A673 (cell line): ENCODE data around the gene GRIK2. TPM values are rescaled to one million over a fixed set of nuclear protein-coding genes. Genes with fewer than 3 reads are reported as not detected.

Experiments
- BruUV-seq: library from RNA; stranded (reverse); fragments of 400-500 nt; replicated peaks from 2 replicates; lab custom pipeline; 2021; lab: Mats Ljungman, UMichigan
- CTCF ChIA-PET: fragments of 300-600 bp; sonication (Branson Sonifier 250); formaldehyde crosslinking; loops from one replicate; lab custom pipeline; 2022; ENCODE audit warnings: antibody characterized with exemption; lab: Charles Lee
- POLR2A ChIA-PET: fragments of 300-600 bp; sonication (Branson Sonifier 250); formaldehyde crosslinking; loops from one replicate; lab custom pipeline; 2022; ENCODE audit warnings: antibody characterized with exemption; ENCODE audit not compliant: low non-redundant PET; lab: Charles Lee
- DNase-seq: peaks from one replicate; pipeline ENCODE4 v3.0.0-alpha.2; 2015; ENCODE audit warnings: low spot score
- H3K27ac ChIP-seq: fragments of 200-600 bp; sonication (generic); 2 replicates; pipeline ENCODE4 v1.5.1; 2016; ENCODE audit warnings: mixed run types, low read depth, mild to moderate bottlenecking, mixed read lengths, antibody characterized with exemption, low read length; ENCODE audit not compliant: poor library complexity, severe bottlenecking
- H3K27me3 ChIP-seq: fragments of 200-600 bp; sonication (generic); replicated peaks from 2 replicates; pipeline ENCODE4 v1.6.1; 2017; ENCODE audit warnings: mixed run types, low read depth, mild to moderate bottlenecking, mixed read lengths, antibody characterized with exemption, low read length; ENCODE audit not compliant: insufficient read depth, poor library complexity
- H3K36me3 ChIP-seq: fragments of 200-600 bp; sonication (generic); 2 replicates; pipeline ENCODE4 v1.6.1; 2016; ENCODE audit warnings: mixed run types, mild to moderate bottlenecking, mixed read lengths, antibody characterized with exemption, low read length; ENCODE audit not compliant: insufficient read depth, poor library complexity, severe bottlenecking
- H3K4me1 ChIP-seq: fragments of 200-600 bp; sonication (generic); 2 replicates; pipeline ENCODE4 v1.6.1; 2017; ENCODE audit warnings: mixed run types, mild to moderate bottlenecking, mixed read lengths, antibody characterized with exemption, low read length; ENCODE audit not compliant: insufficient read depth, poor library complexity, severe bottlenecking
- H3K4me3 ChIP-seq: fragments of 200-600 bp; sonication (generic); 2 replicates; pipeline ENCODE4 v1.5.1; 2016; ENCODE audit warnings: low read depth, mixed run types, mild to moderate bottlenecking, mixed read lengths, low read length; ENCODE audit not compliant: poor library complexity, severe bottlenecking
- H3K9me3 ChIP-seq: fragments of 200-600 bp; sonication (generic); 2 replicates; pipeline ENCODE4 v1.6.1; 2016; ENCODE audit warnings: mixed run types, low read depth, mild to moderate bottlenecking, mixed read lengths, antibody characterized with exemption, low read length; ENCODE audit not compliant: poor library complexity, severe bottlenecking
- EZH2 ChIP-seq: fragments of 200-600 bp; sonication (generic); IDR thresholded peaks from 2 replicates; pipeline ENCODE4 v1.6.1; 2017; ENCODE audit warnings: borderline replicate concordance, low read depth, mild to moderate bottlenecking, mixed read lengths, antibody characterized with exemption, low read length; ENCODE audit not compliant: poor library complexity, severe bottlenecking
- intact Hi-C: fragments of 100-400 bp; cut with micrococcal nuclease; formaldehyde crosslinking; loops from one replicate; pipeline ENCODE4 v1.10.0; 2022; ENCODE audit not compliant: unreplicated experiment
- total RNA-seq: library from RNA; stranded (reverse); gene quantifications from 2 replicates; pipeline ENCODE4 v1.2.3, GENCODE V29; 2021
- TF ChIP-seq, protein P1 (sequence below): fragments of 300-800, 200-600 bp; sonication (generic); conservative IDR thresholded peaks from 2 replicates; pipeline ENCODE4 v1.5.1; 2017; ENCODE audit warnings: low read depth, mild to moderate bottlenecking, antibody characterized with exemption, low read length, moderate library complexity, mixed read lengths

GRIK2 gene
- total RNA-seq, 1 experiment from 2014 or later = 62.1 TPM

- CTCF ChIA-PET = no interaction called here
- Histone ChIP-seq H3K4me3 (no peak overlapping the region), H3K36me3 (peaks cover 18% of the 10 kb centered on the region), H3K9me3 (no peaks in the 10 kb centered on the region), H3K27me3 (no peaks in the 10 kb centered on the region), H3K4me1 (peaks cover 18% of the 10 kb centered on the region), H3K27ac (no peak overlapping the region)
- no peak for DNase-seq
- POLR2A ChIA-PET = no interaction called here
- intact Hi-C loops = loop anchor here (5.0 to 10.0 kb wide), 2 partner anchors 523 to 655 kb away; no protein-coding TSS in a partner anchor
- no TSS peak for BruUV-seq
- TF ChIP-seq EZH2 = no peak
Measured at GRCh38 chr6:101399616-101400162, 6.2 kb downstream of the GRIK2 start.

GRCh38 chr6:101400326-101401135 lies 7.0 kb downstream of the GRIK2 start:
- Histone ChIP-seq H3K36me3 (peaks cover 18% of the 10 kb centered on the region), H3K27me3 (no peaks in the 10 kb centered on the region), H3K4me3 (no peak overlapping the region), H3K9me3 (no peaks in the 10 kb centered on the region), H3K4me1 (peaks cover 22% of the 10 kb centered on the region), H3K27ac (no peak overlapping the region)
- no peak for DNase-seq
- ChIA-PET POLR2A (no interaction called here), CTCF (no interaction called here)
- no TSS peak for BruUV-seq
- no peak for TF ChIP-seq EZH2
- TF ChIP-seq, protein P1, sequence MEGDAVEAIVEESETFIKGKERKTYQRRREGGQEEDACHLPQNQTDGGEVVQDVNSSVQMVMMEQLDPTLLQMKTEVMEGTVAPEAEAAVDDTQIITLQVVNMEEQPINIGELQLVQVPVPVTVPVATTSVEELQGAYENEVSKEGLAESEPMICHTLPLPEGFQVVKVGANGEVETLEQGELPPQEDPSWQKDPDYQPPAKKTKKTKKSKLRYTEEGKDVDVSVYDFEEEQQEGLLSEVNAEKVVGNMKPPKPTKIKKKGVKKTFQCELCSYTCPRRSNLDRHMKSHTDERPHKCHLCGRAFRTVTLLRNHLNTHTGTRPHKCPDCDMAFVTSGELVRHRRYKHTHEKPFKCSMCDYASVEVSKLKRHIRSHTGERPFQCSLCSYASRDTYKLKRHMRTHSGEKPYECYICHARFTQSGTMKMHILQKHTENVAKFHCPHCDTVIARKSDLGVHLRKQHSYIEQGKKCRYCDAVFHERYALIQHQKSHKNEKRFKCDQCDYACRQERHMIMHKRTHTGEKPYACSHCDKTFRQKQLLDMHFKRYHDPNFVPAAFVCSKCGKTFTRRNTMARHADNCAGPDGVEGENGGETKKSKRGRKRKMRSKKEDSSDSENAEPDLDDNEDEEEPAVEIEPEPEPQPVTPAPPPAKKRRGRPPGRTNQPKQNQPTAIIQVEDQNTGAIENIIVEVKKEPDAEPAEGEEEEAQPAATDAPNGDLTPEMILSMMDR = no peak
- intact Hi-C loops = no loop called here

DNA sequence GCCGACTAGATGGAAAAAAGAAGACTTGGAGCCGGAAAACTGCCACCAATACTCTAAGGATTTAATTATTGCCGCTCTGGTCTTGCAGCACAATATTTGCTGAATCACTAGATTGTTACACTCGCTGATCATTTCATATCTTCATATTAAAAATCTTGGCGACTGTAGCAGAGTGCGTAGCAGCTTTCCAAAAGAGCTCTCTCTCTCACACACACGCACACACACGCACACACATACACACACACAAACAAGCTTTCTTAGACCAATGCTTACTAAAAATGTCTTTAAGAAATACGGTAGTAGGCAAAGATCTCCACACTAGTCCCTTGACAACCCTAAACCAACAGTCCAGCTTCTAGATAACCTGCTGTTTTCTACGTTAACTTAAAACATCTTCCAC lies 7.7 kb downstream of the GRIK2 start:
- no TSS peak for BruUV-seq
- CTCF ChIA-PET = no interaction called here
- POLR2A ChIA-PET = no interaction called here
- H3K36me3 ChIP-seq = peaks cover 18% of the 10 kb centered on the region
- no peaks in the 10 kb centered on the region for H3K9me3 ChIP-seq
- no peak for DNase-seq
- no peak overlapping the region for H3K4me3 ChIP-seq
- no peak overlapping the region for H3K27ac ChIP-seq
- TF ChIP-seq, protein P1 = no peak
- TF ChIP-seq EZH2 = no peak
- intact Hi-C loops = no loop called here
- H3K4me1 ChIP-seq = peaks cover 18% of the 10 kb centered on the region
- no peaks in the 10 kb centered on the region for H3K27me3 ChIP-seq
